Measurements from ENCODE around the gene STXBP5L.

GRCh38 chr3:121324320-121324719 is 416.3 kb downstream of the STXBP5L start:
- no peak for TF ChIP-seq RCOR1 (IDR thresholded peaks at IDR 0.05; ENCODE audit: low read length)
- TF ChIP-seq TCF12 (IDR thresholded peaks at IDR 0.05): no peak
- no peak for TF ChIP-seq CTCF (IDR thresholded peaks at IDR 0.05)
- no peak for TF ChIP-seq EP300 (IDR thresholded peaks at IDR 0.05; ENCODE audit: borderline replicate concordance in 1 of 2, low read depth in 1 of 2, low read length in 1 of 2)
- TF ChIP-seq TAF1 (IDR thresholded peaks at IDR 0.05; ENCODE audit: borderline replicate concordance, low read depth, low read length): no peak
- TF ChIP-seq SMC3 (IDR thresholded peaks at IDR 0.05; ENCODE audit: low read depth, low read length): no peak
- TF ChIP-seq MAX (IDR thresholded peaks at IDR 0.05; ENCODE audit: low read depth): no peak
- TF ChIP-seq POLR2AphosphoS5 (IDR thresholded peaks at IDR 0.05; ENCODE audit: low read depth, low read length): no peak
- no peak for TF ChIP-seq EZH2phosphoT487 (IDR thresholded peaks at IDR 0.05; ENCODE audit: borderline replicate concordance, low read depth)
- no peak for TF ChIP-seq NRF1 (IDR thresholded peaks at IDR 0.05; ENCODE audit: low read depth, low read length)
- no peak for TF ChIP-seq GATA2 (CRISPR knock-in tag; IDR thresholded peaks at IDR 0.05)
- TF ChIP-seq RAD21 (IDR thresholded peaks at IDR 0.05; ENCODE audit: low read length): no peak
- no peak for TF ChIP-seq RFX5 (IDR thresholded peaks at IDR 0.05; ENCODE audit: low read length)
- TF ChIP-seq ELF1 (IDR thresholded peaks at IDR 0.05): no peak
